Hepatic stellate cell (primary cell): ENCODE measurements around the gene PPP1R1C.

Experiments
- DNase-seq: peaks from one replicate; pipeline ENCODE4 v3.0.0; 2011; ENCODE audit warnings: low spot score

The PPP1R1C gene

GRCh38 chr2:182064019-182064778 lies 78.5 kb downstream of the PPP1R1C start:
- no peak for DNase-seq

DNA sequence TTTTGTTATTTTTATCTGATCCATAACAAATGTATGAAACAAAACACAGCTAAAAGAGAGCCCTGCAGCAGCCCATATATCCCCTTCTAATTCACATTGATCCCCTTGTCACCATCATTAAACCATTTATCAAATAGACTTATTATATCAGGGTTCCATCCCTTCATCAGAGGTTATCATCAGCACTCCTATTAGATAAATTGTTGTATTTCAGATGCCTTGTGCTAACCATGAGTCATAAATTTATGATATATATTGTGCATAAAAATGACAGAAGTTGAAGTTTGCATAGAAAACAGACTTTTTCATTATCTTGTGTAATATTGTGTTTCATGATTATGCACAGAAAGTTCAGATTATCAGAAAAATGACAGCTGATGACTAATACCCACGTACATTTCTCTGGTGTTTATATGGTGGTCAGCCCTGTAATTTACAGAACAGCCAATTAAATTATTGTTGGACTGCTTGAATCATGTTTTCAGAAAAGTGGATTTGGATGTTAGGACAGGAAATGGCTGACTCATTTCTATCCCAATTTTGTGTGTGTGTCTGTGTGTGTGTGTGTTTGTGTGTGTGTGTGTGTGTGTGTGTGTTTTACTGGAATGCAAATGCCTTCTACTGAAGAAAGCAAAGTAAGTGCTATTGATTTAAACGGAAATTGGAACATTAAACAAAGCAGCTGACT lies 80.9 kb downstream of the PPP1R1C start:
- DNase-seq: peak; percentile 35

- DNase-seq: no peak
These were observed 81.7 kb downstream of the PPP1R1C start for GRCh38 chr2:182067393-182067792.

DNA sequence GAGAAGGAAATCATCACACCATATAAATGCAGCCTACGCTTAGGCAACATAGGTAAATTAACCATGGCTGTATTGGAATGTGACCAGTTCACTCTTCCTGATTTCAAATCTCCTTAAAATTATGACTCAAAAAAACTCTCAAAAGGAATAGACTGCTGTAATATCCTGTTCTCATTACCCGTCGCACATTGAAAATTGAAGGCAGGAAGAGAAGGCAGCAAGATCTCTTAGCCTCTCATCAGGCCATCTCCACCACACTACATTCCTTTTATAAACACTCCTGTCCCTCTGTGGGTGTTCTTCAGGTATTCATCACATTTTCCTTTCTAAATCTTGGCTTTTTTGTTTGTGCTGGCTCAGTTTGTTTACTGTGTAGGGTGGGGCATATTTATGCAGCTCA lies 83.2 kb downstream of the PPP1R1C start:
- no peak for DNase-seq

DNA sequence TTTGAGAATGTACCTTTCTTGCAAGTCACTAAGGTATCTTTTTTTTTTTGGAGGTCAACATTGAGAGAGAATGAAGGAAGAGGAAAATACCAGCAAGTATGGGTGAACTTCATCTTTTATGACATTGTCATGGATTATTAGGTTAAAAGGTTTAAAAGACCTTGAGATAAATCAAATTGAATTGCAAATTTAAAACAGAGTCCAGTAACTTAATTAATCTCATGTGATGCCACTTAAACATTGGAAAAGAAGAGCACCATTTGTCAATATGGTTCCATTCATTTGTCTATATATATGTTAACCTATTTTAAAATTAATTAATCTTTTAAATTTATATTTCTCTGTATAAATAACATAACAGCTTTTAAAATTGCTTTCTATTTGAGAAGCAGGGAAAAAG lies 83.8 kb downstream of the PPP1R1C start:
- DNase-seq: no peak

DNA sequence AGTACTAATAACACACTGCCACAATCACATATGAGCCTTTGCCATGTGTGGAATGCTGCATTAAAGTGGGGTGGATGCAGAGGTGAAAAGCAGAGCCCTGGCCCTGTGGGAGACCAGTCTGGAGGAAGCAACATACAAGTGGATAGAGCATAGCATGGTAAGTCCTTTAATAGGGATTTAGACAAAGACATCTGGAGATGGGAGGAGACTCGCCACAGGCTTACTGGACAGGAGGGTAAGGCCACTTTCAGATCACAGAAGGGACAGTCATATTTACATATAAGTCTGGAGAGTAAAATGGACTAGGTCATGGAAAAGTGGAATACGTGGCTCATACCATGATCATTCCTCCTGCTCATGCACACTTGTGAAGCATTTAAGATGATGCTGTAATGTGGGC lies 84.3 kb downstream of the PPP1R1C start:
- DNase-seq: no peak

GRCh38 chr2:182070736-182071135 lies 85.1 kb downstream of the PPP1R1C start:
- DNase-seq: no peak

- no peak for DNase-seq
These were observed 87.2 kb downstream of the PPP1R1C start for GRCh38 chr2:182072861-182073260.

- DNase-seq: no peak
These were observed 88.0 kb downstream of the PPP1R1C start for GRCh38 chr2:182073613-182074012.

GRCh38 chr2:182077023-182077422 lies 91.4 kb downstream of the PPP1R1C start:
- no peak for DNase-seq

GRCh38 chr2:182077448-182078142 lies 91.9 kb downstream of the PPP1R1C start:
- peak; percentile 37 for DNase-seq

- no peak for DNase-seq
These were observed 93.4 kb downstream of the PPP1R1C start for GRCh38 chr2:182078988-182079602.

- no peak for DNase-seq
These were observed 94.8 kb downstream of the PPP1R1C start for GRCh38 chr2:182080493-182080892.

DNA sequence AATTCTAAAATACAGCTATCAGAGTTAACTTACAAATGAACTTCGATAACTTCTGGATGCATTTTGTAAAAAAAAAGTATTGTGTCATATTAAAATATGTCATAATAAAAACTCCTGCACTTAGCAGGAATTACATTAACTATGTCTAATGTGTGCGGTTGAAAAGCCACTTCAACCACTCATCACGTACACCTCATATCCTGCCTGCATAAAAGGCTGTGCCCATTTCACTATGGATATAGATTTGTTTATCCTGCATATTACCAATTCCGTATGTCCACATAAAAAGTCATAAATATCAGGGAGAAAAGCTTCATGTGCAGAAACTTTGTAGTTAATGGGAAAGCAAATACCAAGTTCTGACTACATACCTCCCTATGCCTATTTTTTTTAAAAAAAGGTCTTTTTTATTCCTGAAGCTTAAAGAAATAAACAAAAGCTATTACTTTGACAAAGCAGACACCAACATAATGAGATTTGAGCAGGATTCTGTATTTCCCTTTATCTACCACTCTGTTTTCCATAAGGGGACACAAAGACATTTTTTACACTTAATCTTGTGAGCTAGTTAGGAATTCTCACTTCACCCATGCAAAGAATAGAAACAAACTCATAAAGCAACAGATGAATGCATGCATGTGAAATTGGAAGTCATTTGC lies 96.1 kb downstream of the PPP1R1C start:
- no peak for DNase-seq

GRCh38 chr2:182088681-182089320 lies 103.1 kb downstream of the PPP1R1C start:
- no peak for DNase-seq

GRCh38 chr2:182090486-182090885 lies 104.8 kb downstream of the PPP1R1C start:
- no peak for DNase-seq

- no peak for DNase-seq
These were observed 112.0 kb downstream of the PPP1R1C start for GRCh38 chr2:182097571-182098164.

DNA sequence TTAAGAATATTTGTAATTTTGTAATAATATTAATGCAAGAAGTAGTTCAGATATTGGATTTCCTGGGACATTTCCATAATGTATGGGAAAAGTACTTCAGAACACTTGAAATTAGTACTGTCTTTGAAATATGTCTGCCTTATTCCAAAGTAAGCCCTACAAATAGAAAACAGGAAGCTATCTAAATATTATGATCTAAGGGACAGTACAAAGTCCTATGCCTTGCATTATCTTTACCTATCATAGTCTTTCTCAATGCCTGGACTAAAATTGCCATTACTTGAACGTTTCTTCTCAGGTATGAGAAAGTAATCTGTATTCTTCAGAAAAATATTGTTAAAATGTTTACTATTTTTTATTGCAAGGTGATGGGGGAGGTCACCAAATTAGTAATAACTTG lies 113.0 kb downstream of the PPP1R1C start:
- DNase-seq: no peak

DNA sequence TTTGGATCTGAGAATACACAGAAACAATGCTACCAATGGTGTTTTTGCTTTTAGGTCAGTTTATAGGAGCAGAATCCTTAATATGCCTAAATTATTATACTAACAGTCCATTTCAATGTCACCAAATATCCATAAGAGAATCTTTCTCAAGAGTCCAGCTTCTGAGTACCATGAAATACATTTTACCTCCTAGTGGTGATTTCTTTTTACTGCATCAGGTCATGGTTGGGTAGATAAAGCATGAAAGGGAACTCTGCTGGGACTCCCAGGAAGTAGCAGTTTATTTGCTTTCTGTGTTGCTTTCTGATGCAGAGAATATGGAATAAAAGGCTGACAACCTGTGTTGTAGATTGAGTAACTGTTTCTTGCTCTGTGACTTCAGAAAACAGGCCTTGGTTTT lies 115.6 kb downstream of the PPP1R1C start:
- DNase-seq: no peak

GRCh38 chr2:182103526-182103925 lies 117.9 kb downstream of the PPP1R1C start:
- no peak for DNase-seq

DNA sequence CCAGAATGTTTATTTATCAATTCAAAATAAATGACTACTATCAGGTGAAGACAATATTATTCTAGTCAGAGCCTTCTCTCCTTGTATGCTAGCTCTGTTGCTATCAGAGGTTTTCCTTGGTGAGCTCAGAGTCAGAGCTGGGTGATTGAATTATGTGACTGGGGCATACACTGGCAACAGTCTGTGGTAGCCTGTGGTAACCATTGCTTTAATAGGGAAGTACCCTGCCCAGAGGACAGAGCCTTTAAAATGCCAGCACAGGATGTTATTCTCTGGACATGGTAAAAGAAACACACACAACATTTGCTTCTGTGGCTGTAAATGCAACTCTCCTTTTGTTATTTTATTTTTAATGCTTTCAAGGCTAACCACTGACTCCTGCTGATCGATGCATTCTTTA lies 124.7 kb downstream of the PPP1R1C start:
- no peak for DNase-seq
